Lung (tissue), 12 donors: ENCODE results near the gene TEAD1. TPM values are rescaled to one million over a fixed set of nuclear protein-coding genes. Genes with fewer than 3 reads are reported as not detected.

Experiments
- ATAC-seq: fragments of 200-7000 bp; cut with Tn5 transposase; one replicate; pipeline ENCODE4 v1.9.1; 2020; ENCODE audit warnings: moderate number of reproducible peaks; ENCODE audit not compliant: insufficient read depth, low FRiP score
- DNase-seq, 3 donors: peaks; one replicate each; pipeline ENCODE4 v3.0.0-alpha.2; 2013 to 2017
- H3K27ac ChIP-seq, 2 donors: one replicate each; pipeline ENCODE4 v1.5.1; 2013; ENCODE audit warnings: mild to moderate bottlenecking in 2 of 2, moderate library complexity in 2 of 2, control low read depth in 1 of 2, inconsistent platforms in 1 of 2, low read depth in 1 of 2, low read length in 1 of 2
- H3K27me3 ChIP-seq, 3 donors: one replicate each; pipeline ENCODE4 v1.5.1; 2013; ENCODE audit warnings: low read length in 2 of 3; ENCODE audit not compliant: control insufficient read depth in 3 of 3, insufficient read depth in 3 of 3
- H3K36me3 ChIP-seq, 4 donors: one replicate each; pipeline ENCODE4 v1.5.1; 2013; ENCODE audit warnings: low read length in 4 of 4, mild to moderate bottlenecking in 1 of 4, moderate library complexity in 1 of 4; ENCODE audit not compliant: control insufficient read depth in 4 of 4, insufficient read depth in 4 of 4
- H3K4me1 ChIP-seq, 5 donors: one replicate each; pipeline ENCODE4 v1.5.1; 2013; ENCODE audit warnings: low read length in 5 of 5, mild to moderate bottlenecking in 2 of 5, moderate library complexity in 1 of 5; ENCODE audit not compliant: control insufficient read depth in 5 of 5, insufficient read depth in 5 of 5
- H3K4me3 ChIP-seq: one replicate; pipeline ENCODE4 v1.5.1; 2013; ENCODE audit warnings: mild to moderate bottlenecking, control low read depth, moderate library complexity
- H3K9ac ChIP-seq, 2 donors: one replicate each; pipeline ENCODE4 v1.5.1; 2013; ENCODE audit warnings: low read length in 2 of 2, control low read depth in 1 of 2; ENCODE audit not compliant: insufficient read depth in 1 of 2
- H3K9me3 ChIP-seq, 4 donors: one replicate each; pipeline ENCODE4 v1.5.1; 2013; ENCODE audit warnings: low read length in 3 of 4, mild to moderate bottlenecking in 1 of 4, moderate library complexity in 1 of 4; ENCODE audit not compliant: control insufficient read depth in 4 of 4, insufficient read depth in 3 of 4
- CTCF ChIP-seq: IDR thresholded peaks from 2 replicates; pipeline ENCODE4 v1.5.1; 2012; ENCODE audit warnings: mild to moderate bottlenecking; ENCODE audit errors: control extremely low read depth, extremely low read depth
- WGBS, 2 donors: extraction: QIAGEN DNeasy Blood & Tissue Kit; methylation state at CpG; one replicate each; pipeline ENCODE4 v1.1.7; 2013; 5-methylcytosine and 5-hydroxymethylcytosine counted together
- polyA plus RNA-seq, 2 donors: library from polyadenylated mRNA; stranded (reverse); fragments of 200-250 nt; gene quantifications; one replicate each; pipeline ENCODE4 v1.2.1, GENCODE V29; 2013
- total RNA-seq, 2 donors: library from RNA; depleted of rRNA in 1 of 2; stranded (reverse); fragments of >200 nt in 1 of 2; gene quantifications; one replicate each; pipeline ENCODE4 v1.2.1, GENCODE V29; 2014 to 2021
- donor health status: control.
- donor health status: control.
- donor health status: Bipolar disorder and iron deficiency.
- donor health status: healthy.
- donor health status: DM: yes; HTN: yes; CAD: no.

The TEAD1 gene
- total and polyA plus RNA-seq, 4 donors, result 7.7 to 141 (median 38.8) TPM

GRCh38 chr11:12634329-12634728 lies 39.9 kb upstream of the TEAD1 start:
- no peak for TF ChIP-seq CTCF
- Histone ChIP-seq H3K4me1 (no peaks in the 10 kb centered on the region), H3K9me3 (no peaks in the 10 kb centered on the region), H3K9ac (no peak overlapping the region), H3K27ac (no peak overlapping the region), H3K36me3 (no peaks in the 10 kb centered on the region), H3K4me3 (no peak overlapping the region), H3K27me3 (no peaks in the 10 kb centered on the region)
- DNase-seq (no peak), ATAC-seq (no peak)
- 92 to 95% methylated on average over 1 of the region's 1 CpG for WGBS, 2 donors

- DNase-seq (no peak), ATAC-seq (no peak)
- no peaks in the 10 kb centered on the region for H3K9me3 ChIP-seq
- TF ChIP-seq CTCF, result no peak
- H3K27ac ChIP-seq, result no peak overlapping the region
- H3K36me3 ChIP-seq, result no peaks in the 10 kb centered on the region
- H3K27me3 ChIP-seq, result no peaks in the 10 kb centered on the region
- WGBS, 2 donors, result 76 to 95% methylated on average over 5 of the region's 5 CpGs
- no peak overlapping the region for H3K4me3 ChIP-seq
- no peak overlapping the region for H3K9ac ChIP-seq
- H3K4me1 ChIP-seq, result peaks cover 0 to 3% (median 0%) of the 10 kb centered on the region in 5 donors
Observed at GRCh38 chr11:12636871-12637410, 37.3 kb upstream of the TEAD1 start.

- H3K4me3 ChIP-seq, result no peak overlapping the region
- H3K27me3 ChIP-seq, result no peaks in the 10 kb centered on the region
- peaks cover 0 to 5% (median 0%) of the 10 kb centered on the region in 5 donors for H3K4me1 ChIP-seq
- DNase-seq (no peak), ATAC-seq (no peak)
- H3K27ac ChIP-seq, result no peak overlapping the region
- no peak for TF ChIP-seq CTCF
- H3K9ac ChIP-seq, result no peak overlapping the region
- H3K36me3 ChIP-seq, result no peaks in the 10 kb centered on the region
- no peaks in the 10 kb centered on the region for H3K9me3 ChIP-seq
Observed at GRCh38 chr11:12639388-12639787, 34.8 kb upstream of the TEAD1 start.

- TF ChIP-seq CTCF, result no peak
- no peaks in the 10 kb centered on the region for H3K27me3 ChIP-seq
- ATAC-seq (no peak), DNase-seq (no peak)
- 0 to 23% methylated on average over 1 of the region's 1 CpG for WGBS, 2 donors
- no peak overlapping the region for H3K27ac ChIP-seq
- no peaks in the 10 kb centered on the region for H3K9me3 ChIP-seq
- H3K4me1 ChIP-seq, result peaks cover 0 to 5% (median 0%) of the 10 kb centered on the region in 5 donors
- H3K36me3 ChIP-seq, result no peaks in the 10 kb centered on the region
- H3K9ac ChIP-seq, result no peak overlapping the region
- H3K4me3 ChIP-seq, result no peak overlapping the region
Observed at GRCh38 chr11:12640355-12640754, 33.9 kb upstream of the TEAD1 start.
